Heart left ventricle (tissue), 16 donors: Measurements from ENCODE around the gene HDAC4. TPM values are rescaled to one million over a fixed set of nuclear protein-coding genes. Genes with fewer than 3 reads are reported as not detected.

ENCODE experiments used
- ATAC-seq, 4 donors: fragments of 200-7000 bp; cut with Tn5 transposase; one replicate each; pipeline ENCODE4 v1.9.1; 2020 to 2022; ENCODE audit warnings: moderate library complexity in 4 of 4, mild to moderate bottlenecking in 3 of 4, moderate number of reproducible peaks in 1 of 4
- DNase-seq, 5 donors: peaks; one replicate each; pipeline ENCODE4 v3.0.0-alpha.2; 2020
- H3K27ac ChIP-seq, 12 donors: fragments of 200-600 bp; sonication (generic) in 4 of 12; one replicate each; pipeline versions ENCODE4 v1.5.0 to v1.8.0; 2016 to 2022; ENCODE audit warnings: mild to moderate bottlenecking in 2 of 12
- H3K27me3 ChIP-seq, 9 donors: fragments of 200-600 bp; sonication (generic) in 2 of 9; one replicate each; pipeline versions ENCODE4 v1.5.1 to v1.8.0; 2016 to 2022; ENCODE audit warnings: mild to moderate bottlenecking in 3 of 9
- H3K36me3 ChIP-seq, 9 donors: fragments of 200-600 bp; sonication (generic) in 2 of 9; one replicate each; pipeline versions ENCODE4 v1.5.0 to v1.8.0; 2018 to 2022; ENCODE audit warnings: mild to moderate bottlenecking in 2 of 9
- H3K4me1 ChIP-seq, 12 donors: fragments of 200-600 bp; sonication (generic) in 4 of 12; one replicate each; pipeline versions ENCODE4 v1.5.0 to v1.8.0; 2016 to 2022; ENCODE audit warnings: mild to moderate bottlenecking in 3 of 12
- H3K4me3 ChIP-seq, 12 donors: fragments of 200-600 bp; sonication (generic) in 4 of 12; one replicate each; pipeline versions ENCODE4 v1.5.0 to v1.8.0; 2017 to 2022; ENCODE audit warnings: mild to moderate bottlenecking in 9 of 12, moderate library complexity in 4 of 12
- H3K9me3 ChIP-seq, 12 donors: fragments of 200-600 bp; sonication (generic) in 4 of 12; one replicate each; pipeline versions ENCODE4 v1.5.0 to v1.8.0; 2016 to 2022; ENCODE audit warnings: mild to moderate bottlenecking in 1 of 12
- CTCF ChIP-seq, 12 donors: fragments of 200-600 bp; sonication (generic) in 4 of 12; IDR thresholded peaks; one replicate each; pipeline versions ENCODE4 v1.5.0 to v1.8.0; 2018 to 2022; ENCODE audit warnings: antibody characterized with exemption in 12 of 12, mild to moderate bottlenecking in 5 of 12
- POLR2A ChIP-seq, 2 donors: fragments of 450-650 bp; IDR thresholded peaks; one replicate each; pipeline ENCODE4 v1.6.1; 2017; ENCODE audit warnings: antibody characterized with exemption in 2 of 2, mild to moderate bottlenecking in 2 of 2, moderate library complexity in 2 of 2
- WGBS, 4 donors: extraction: QIAGEN DNeasy Blood & Tissue Kit in 2 of 4; methylation state at CpG; one replicate each; pipeline versions ENCODE4 v1.1.5 to v1.1.7; 2013 to 2018; 5-methylcytosine and 5-hydroxymethylcytosine counted together
- intact Hi-C, 10 donors: fragments of 100-400 bp; cut with DNase I; formaldehyde crosslinking; loops; one replicate each; pipeline versions ENCODE4 v1.11.1 to v1.14.2; 2022
- polyA plus RNA-seq, 2 donors: library from polyadenylated mRNA; stranded (reverse); fragments of 200-250 nt; gene quantifications; one replicate each; pipeline ENCODE4 v1.2.3, GENCODE V29; 2013
- total RNA-seq, 9 donors: library from RNA; depleted of rRNA in 2 of 9; stranded (reverse); fragments of >200 nt in 2 of 9; fragmentation: NEBNext Ultra II Directional in 3 of 9; extraction: Animal tissue kit (Norgen Biotek cat#: 25700) in 3 of 9; gene quantifications; one replicate each; pipeline versions ENCODE4 v1.1.0 to v1.2.4, GENCODE V29; 2016 to 2023
- donor health status: ischemic (EF 13 %, LVEDD 7.1; RV severe dilation, severe dysfunction).
- donor health status: healthy with polysubstance abuse.
- donor health status: DM: no; HTN: yes; CAD: no.
- donor health status: DM: no; HTN: no; CAD: no.
- donor health status: ischemic (EF 25% LVEDD 6.9; RV normal size, moderate dysfunction).
- donor health status: ischemic (EF 25% LVEDD 5.7; RV mildly dilated, moderate dysfunction).
- donor health status: healthy.
- donor health status: DM: yes; HTN: yes; CAD: no.
- donor health status: ischemic (EF 35%, LVEDD 5.7; RV mildly dilated, moderate dysfunction).
- donor health status: nonischemic (EF 11% LVEDD 7.7; RV severe dilation, severe dysfunction).
- donor health status: DM: yes; HTN: yes; CAD: no.
- donor health status: PGD.
- donor health status: ischemic (EF 29% LVEDD 5.4; RV normal size, mild dysfunction).
- donor health status: nonischemic (EF 23%, LVEDD 6.1; RV moderate dilation, normal function).

Gene HDAC4
- total and polyA plus RNA-seq, 11 donors = 13.9 to 37.6 (median 27.5) TPM

- DNase-seq (peak in 1 of 5 donors; percentile 56), ATAC-seq (no peak)
- Histone ChIP-seq H3K4me3 (no peak overlapping the region), H3K27ac (no peak overlapping the region), H3K27me3 (no peaks in the 10 kb centered on the region), H3K4me1 (no peaks in the 10 kb centered on the region), H3K9me3 (no peaks in the 10 kb centered on the region), H3K36me3 (peaks cover 0 to 84% (median 70%) of the 10 kb centered on the region in 9 donors)
- WGBS, 4 donors = 93 to 95% (median 94%) methylated on average over 19 of the region's 19 CpGs
- TF ChIP-seq POLR2A (IDR thresholded peaks at IDR 0.05) (no peak), CTCF (IDR thresholded peaks at IDR 0.05) (no peak)
- intact Hi-C loops = no loop called here
These were observed 319.8 kb downstream of the HDAC4 start for GRCh38 chr2:239081046-239081445.

DNA sequence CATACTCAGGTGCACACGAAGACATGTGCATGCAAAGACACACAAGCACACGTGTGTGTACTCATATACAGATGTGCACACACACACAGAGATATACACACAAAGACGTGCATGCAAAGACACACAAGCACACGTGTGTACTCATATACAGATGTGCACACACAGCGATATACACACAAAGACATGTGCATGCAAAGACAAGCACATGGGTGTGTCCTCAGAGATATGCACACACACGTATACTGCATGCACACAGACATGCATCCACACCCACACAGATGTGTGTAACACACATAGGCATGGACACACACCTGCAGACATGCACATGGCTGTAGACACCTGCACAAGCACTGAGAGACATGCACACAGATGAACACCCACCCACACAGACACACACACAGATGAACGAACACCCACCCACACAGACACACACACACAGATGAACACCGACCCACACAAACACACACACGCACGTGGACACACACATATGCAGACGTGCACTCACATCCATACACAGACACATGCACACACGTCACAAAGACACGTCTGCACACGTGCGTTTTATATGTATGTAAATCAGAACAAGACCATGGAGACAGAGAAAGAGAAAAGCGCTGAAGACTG is 321.0 kb downstream of the HDAC4 start:
- Histone ChIP-seq H3K4me3 (no peak overlapping the region), H3K36me3 (peaks cover 0 to 88% (median 79%) of the 10 kb centered on the region in 9 donors), H3K4me1 (no peaks in the 10 kb centered on the region), H3K27ac (no peak overlapping the region), H3K27me3 (no peaks in the 10 kb centered on the region), H3K9me3 (no peaks in the 10 kb centered on the region)
- intact Hi-C loops = no loop called here
- ATAC-seq (peak in 1 of 4 donors; percentile 5), DNase-seq (peak in 1 of 5 donors; percentile 18)
- WGBS, 4 donors = 88 to 95% (median 93%) methylated on average over 16 of the region's 16 CpGs
- TF ChIP-seq POLR2A (IDR thresholded peaks at IDR 0.05) = no peak
- TF ChIP-seq CTCF (IDR thresholded peaks at IDR 0.05) = no peak

- no peak for ATAC-seq
- H3K36me3 ChIP-seq = peaks cover 0 to 89% (median 76%) of the 10 kb centered on the region in 9 donors
- intact Hi-C loops = no loop called here
- peaks cover 0 to 4% (median 0%) of the 10 kb centered on the region in 12 donors for H3K4me1 ChIP-seq
- no peak overlapping the region for H3K27ac ChIP-seq
- no peak for DNase-seq
- H3K4me3 ChIP-seq = no peak overlapping the region
- no peaks in the 10 kb centered on the region for H3K9me3 ChIP-seq
- WGBS, 4 donors = 85 to 88% (median 86%) methylated on average over 24 to 25 of the region's 25 CpGs
- TF ChIP-seq POLR2A (IDR thresholded peaks at IDR 0.05) = no peak
- no peak for TF ChIP-seq CTCF (IDR thresholded peaks at IDR 0.05)
- no peaks in the 10 kb centered on the region for H3K27me3 ChIP-seq
These were observed 322.5 kb downstream of the HDAC4 start for GRCh38 chr2:239078128-239078924.

DNA sequence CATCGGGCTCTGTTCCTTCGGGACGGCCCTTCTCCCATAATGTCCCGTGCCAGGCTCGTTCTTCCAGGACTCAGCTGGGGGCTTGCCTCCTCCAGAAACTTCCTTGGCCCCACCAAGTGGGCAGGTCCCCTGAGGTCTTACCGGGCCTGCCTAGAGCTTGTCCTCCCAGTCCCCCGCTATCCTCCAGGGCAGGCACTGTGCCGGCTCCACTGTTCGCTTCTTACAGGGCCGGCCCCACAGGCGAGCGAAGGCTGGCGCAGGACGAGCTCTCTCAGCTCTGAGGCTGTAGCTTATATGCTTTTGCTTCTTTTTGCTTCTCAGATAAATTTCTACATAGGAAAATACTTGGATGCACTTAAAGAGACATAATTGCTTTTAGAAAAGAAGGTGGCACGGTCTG is 323.6 kb downstream of the HDAC4 start:
- WGBS, 4 donors = 96 to 98% (median 97%) methylated on average over 15 of the region's 15 CpGs
- no peaks in the 10 kb centered on the region for H3K9me3 ChIP-seq
- peaks cover 0 to 10% (median 0%) of the 10 kb centered on the region in 12 donors for H3K4me1 ChIP-seq
- ATAC-seq (no peak), DNase-seq (peak in 1 of 5 donors; percentile 9)
- no peak for TF ChIP-seq POLR2A (IDR thresholded peaks at IDR 0.05)
- TF ChIP-seq CTCF (IDR thresholded peaks at IDR 0.05) = no peak
- intact Hi-C loops = no loop called here
- H3K27ac ChIP-seq = no peak overlapping the region
- H3K36me3 ChIP-seq = peaks cover 0 to 86% (median 65%) of the 10 kb centered on the region in 9 donors
- H3K27me3 ChIP-seq = no peaks in the 10 kb centered on the region
- H3K4me3 ChIP-seq = no peak overlapping the region
